HepG2 (cell line): Measurements from ENCODE around the gene ARHGAP30. TPM values are rescaled to one million over a fixed set of nuclear protein-coding genes. Genes with fewer than 3 reads are reported as not detected.

Experiments used
- AKAP8 ChIP-seq: sonication (generic); formaldehyde crosslinking; IDR thresholded peaks from 2 replicates; pipeline ENCODE4 v1.5.1; 2020; ENCODE audit warnings: mild to moderate bottlenecking, missing genetic modification reagents
- FOSL2 ChIP-seq: sonication (generic); formaldehyde crosslinking; IDR thresholded peaks from 2 replicates; pipeline ENCODE4 v1.4.0; 2020; ENCODE audit warnings: missing genetic modification reagents
- GFI1 ChIP-seq: sonication (generic); formaldehyde crosslinking; IDR thresholded peaks from 2 replicates; pipeline ENCODE4 v1.5.0; 2020; ENCODE audit warnings: missing genetic modification reagents, mild to moderate bottlenecking, borderline replicate concordance
- ISX ChIP-seq: sonication (generic); formaldehyde crosslinking; conservative IDR thresholded peaks from 2 replicates; pipeline ENCODE4 v1.5.0; 2020; ENCODE audit warnings: missing genetic modification reagents
- JUN ChIP-seq: sonication (generic); formaldehyde crosslinking; IDR thresholded peaks from 2 replicates; pipeline ENCODE4 v1.4.0; 2020; ENCODE audit warnings: mild to moderate bottlenecking, missing genetic modification reagents
- LCORL ChIP-seq, 2 experiments: fragments of 450-650 bp in 1 of 2; sonication (generic) in 1 of 2; formaldehyde crosslinking in 1 of 2; IDR thresholded peaks; 2 replicates each; pipeline versions ENCODE4 v1.5.0 to v1.6.1; 2017 to 2020; ENCODE audit warnings: antibody characterized with exemption in 1 of 2, missing genetic modification reagents in 1 of 2
- PHF20 ChIP-seq: sonication (generic); formaldehyde crosslinking; IDR thresholded peaks from 2 replicates; pipeline ENCODE4 v1.5.0; 2020; ENCODE audit warnings: mild to moderate bottlenecking, missing genetic modification reagents
- PITX1 ChIP-seq: sonication (generic); formaldehyde crosslinking; IDR thresholded peaks from 2 replicates; pipeline ENCODE4 v1.5.1; 2020; ENCODE audit warnings: mild to moderate bottlenecking, missing genetic modification reagents
- SIX4 ChIP-seq: sonication (generic); formaldehyde crosslinking; IDR thresholded peaks from 2 replicates; pipeline ENCODE4 v1.4.0; 2020; ENCODE audit warnings: missing genetic modification reagents
- ZFP90 ChIP-seq: sonication (generic); formaldehyde crosslinking; IDR thresholded peaks from 2 replicates; pipeline ENCODE4 v1.8.0; 2022; ENCODE audit warnings: missing genetic modification reagents, mild to moderate bottlenecking, inconsistent platforms, borderline replicate concordance
- ZMYM3 ChIP-seq: sonication (generic); formaldehyde crosslinking; IDR thresholded peaks from 2 replicates; pipeline ENCODE4 v1.5.1; 2020; ENCODE audit warnings: mild to moderate bottlenecking, missing genetic modification reagents
- ZNF775 ChIP-seq: sonication (generic); formaldehyde crosslinking; IDR thresholded peaks from 2 replicates; pipeline ENCODE4 v1.4.0; 2020; ENCODE audit warnings: missing genetic modification reagents, mild to moderate bottlenecking, moderate library complexity, borderline replicate concordance
- ZSCAN30 ChIP-seq: sonication (generic); formaldehyde crosslinking; IDR thresholded peaks from 2 replicates; pipeline ENCODE4 v1.5.0; 2020; ENCODE audit warnings: mild to moderate bottlenecking, missing genetic modification reagents
- polyA plus RNA-seq, 8 experiments: library from polyadenylated mRNA; depleted of rRNA in 3 of 8; stranded (reverse) in 7 of 8; unstranded in 1 of 8; fragments of >200 nt; fragmentation: Illumina TruSeq in 4 of 8; extraction: Trizol in 4 of 8; gene quantifications; 2 replicates each; pipeline versions ENCODE4 v1.2.1 to v1.2.3, GENCODE V29; 2011 to 2016; ENCODE audit warnings: low read depth in 4 of 8, missing spikeins in 1 of 8, mixed read lengths in 1 of 8; ENCODE audit not compliant: insufficient read depth in 1 of 8
- total RNA-seq, 5 experiments: library from RNA; depleted of rRNA; stranded (reverse); fragments of >200 nt; fragmentation: Illumina TruSeq; extraction: Trizol; gene quantifications; 2 replicates each; pipeline ENCODE4 v1.2.3, GENCODE V29; 2016; ENCODE audit warnings: low read depth in 1 of 5
- TF ChIP-seq, protein P1 (sequence below): sonication (generic); formaldehyde crosslinking; IDR thresholded peaks from 2 replicates; pipeline ENCODE4 v1.5.1; 2020; ENCODE audit warnings: mild to moderate bottlenecking, missing genetic modification reagents, moderate library complexity
- TF ChIP-seq, protein P2 (sequence below): sonication (generic); formaldehyde crosslinking; IDR thresholded peaks from 2 replicates; pipeline ENCODE4 v1.4.0; 2020; ENCODE audit warnings: missing genetic modification reagents
- TF ChIP-seq, protein P3 (sequence below): sonication (generic); formaldehyde crosslinking; IDR thresholded peaks from 2 replicates; pipeline ENCODE4 v1.4.0; 2020; ENCODE audit warnings: missing genetic modification reagents, borderline replicate concordance
- TF ChIP-seq, protein P4 (sequence below): sonication (generic); formaldehyde crosslinking; IDR thresholded peaks from 2 replicates; pipeline ENCODE4 v1.8.1; 2022; ENCODE audit warnings: low read depth, mild to moderate bottlenecking, missing genetic modification reagents

ARHGAP30 gene
- total and polyA plus RNA-seq, 2 of the 13 experiments (the other 11 are each of a cell fraction or from before 2014, with no cell fraction given): 0.13 to 0.20 TPM

DNA sequence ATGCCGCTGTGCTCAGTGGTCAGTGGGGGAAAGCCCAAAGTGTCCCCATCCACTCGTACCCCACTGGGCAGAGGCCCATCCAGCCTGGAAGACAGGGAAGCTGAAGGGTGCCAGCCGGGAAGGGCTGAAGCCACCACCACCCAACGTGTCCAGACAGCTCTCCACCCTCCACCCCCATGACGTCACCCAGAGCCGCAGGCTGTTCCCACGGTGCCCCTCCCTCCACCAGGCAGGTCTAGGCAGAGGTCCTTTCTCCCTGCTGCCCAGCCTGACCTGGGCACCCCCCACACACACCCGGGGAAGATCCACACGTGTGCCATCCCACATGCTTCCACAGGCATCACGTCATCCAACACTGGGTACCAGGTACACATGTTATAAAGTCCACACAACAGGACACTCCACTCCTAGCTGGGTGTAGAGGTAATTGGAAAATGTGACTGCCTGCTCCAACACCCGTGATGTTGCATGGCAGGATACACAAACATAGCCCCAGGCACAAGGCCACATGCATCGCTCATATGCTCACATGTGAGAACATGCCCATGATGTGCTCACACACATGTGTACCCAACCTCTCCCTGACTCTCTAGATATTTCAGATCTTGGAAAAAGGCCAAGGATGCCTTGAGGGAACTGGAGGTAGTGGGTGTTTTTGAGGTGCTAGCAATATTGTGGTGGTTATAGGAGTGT is 5.1 kb upstream of the ARHGAP30 start (continued):
- no peak for TF ChIP-seq ZSCAN30
- TF ChIP-seq ZNF775 (CRISPR knock-in tag): no peak
- TF ChIP-seq, protein P1, sequence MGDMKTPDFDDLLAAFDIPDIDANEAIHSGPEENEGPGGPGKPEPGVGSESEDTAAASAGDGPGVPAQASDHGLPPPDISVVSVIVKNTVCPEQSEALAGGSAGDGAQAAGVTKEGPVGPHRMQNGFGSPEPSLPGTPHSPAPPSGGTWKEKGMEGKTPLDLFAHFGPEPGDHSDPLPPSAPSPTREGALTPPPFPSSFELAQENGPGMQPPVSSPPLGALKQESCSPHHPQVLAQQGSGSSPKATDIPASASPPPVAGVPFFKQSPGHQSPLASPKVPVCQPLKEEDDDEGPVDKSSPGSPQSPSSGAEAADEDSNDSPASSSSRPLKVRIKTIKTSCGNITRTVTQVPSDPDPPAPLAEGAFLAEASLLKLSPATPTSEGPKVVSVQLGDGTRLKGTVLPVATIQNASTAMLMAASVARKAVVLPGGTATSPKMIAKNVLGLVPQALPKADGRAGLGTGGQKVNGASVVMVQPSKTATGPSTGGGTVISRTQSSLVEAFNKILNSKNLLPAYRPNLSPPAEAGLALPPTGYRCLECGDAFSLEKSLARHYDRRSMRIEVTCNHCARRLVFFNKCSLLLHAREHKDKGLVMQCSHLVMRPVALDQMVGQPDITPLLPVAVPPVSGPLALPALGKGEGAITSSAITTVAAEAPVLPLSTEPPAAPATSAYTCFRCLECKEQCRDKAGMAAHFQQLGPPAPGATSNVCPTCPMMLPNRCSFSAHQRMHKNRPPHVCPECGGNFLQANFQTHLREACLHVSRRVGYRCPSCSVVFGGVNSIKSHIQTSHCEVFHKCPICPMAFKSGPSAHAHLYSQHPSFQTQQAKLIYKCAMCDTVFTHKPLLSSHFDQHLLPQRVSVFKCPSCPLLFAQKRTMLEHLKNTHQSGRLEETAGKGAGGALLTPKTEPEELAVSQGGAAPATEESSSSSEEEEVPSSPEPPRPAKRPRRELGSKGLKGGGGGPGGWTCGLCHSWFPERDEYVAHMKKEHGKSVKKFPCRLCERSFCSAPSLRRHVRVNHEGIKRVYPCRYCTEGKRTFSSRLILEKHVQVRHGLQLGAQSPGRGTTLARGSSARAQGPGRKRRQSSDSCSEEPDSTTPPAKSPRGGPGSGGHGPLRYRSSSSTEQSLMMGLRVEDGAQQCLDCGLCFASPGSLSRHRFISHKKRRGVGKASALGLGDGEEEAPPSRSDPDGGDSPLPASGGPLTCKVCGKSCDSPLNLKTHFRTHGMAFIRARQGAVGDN (CRISPR knock-in tag): peak; percentile 51
- 0 out of 2 replicates have a peak, but pooled peaks have one; percentile 28 for TF ChIP-seq ZFP90 (CRISPR knock-in tag)
- no peak for TF ChIP-seq ZMYM3
- TF ChIP-seq FOSL2 (CRISPR knock-in tag): 0 out of 2 replicates have a peak, but pooled peaks have one; percentile 23
- TF ChIP-seq, protein P2, sequence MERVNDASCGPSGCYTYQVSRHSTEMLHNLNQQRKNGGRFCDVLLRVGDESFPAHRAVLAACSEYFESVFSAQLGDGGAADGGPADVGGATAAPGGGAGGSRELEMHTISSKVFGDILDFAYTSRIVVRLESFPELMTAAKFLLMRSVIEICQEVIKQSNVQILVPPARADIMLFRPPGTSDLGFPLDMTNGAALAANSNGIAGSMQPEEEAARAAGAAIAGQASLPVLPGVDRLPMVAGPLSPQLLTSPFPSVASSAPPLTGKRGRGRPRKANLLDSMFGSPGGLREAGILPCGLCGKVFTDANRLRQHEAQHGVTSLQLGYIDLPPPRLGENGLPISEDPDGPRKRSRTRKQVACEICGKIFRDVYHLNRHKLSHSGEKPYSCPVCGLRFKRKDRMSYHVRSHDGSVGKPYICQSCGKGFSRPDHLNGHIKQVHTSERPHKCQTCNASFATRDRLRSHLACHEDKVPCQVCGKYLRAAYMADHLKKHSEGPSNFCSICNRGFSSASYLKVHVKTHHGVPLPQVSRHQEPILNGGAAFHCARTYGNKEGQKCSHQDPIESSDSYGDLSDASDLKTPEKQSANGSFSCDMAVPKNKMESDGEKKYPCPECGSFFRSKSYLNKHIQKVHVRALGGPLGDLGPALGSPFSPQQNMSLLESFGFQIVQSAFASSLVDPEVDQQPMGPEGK (CRISPR knock-in tag): peak; percentile 44; the same call in 1 of the 2 replicates
- TF ChIP-seq ISX: no peak
- TF ChIP-seq, protein P3, sequence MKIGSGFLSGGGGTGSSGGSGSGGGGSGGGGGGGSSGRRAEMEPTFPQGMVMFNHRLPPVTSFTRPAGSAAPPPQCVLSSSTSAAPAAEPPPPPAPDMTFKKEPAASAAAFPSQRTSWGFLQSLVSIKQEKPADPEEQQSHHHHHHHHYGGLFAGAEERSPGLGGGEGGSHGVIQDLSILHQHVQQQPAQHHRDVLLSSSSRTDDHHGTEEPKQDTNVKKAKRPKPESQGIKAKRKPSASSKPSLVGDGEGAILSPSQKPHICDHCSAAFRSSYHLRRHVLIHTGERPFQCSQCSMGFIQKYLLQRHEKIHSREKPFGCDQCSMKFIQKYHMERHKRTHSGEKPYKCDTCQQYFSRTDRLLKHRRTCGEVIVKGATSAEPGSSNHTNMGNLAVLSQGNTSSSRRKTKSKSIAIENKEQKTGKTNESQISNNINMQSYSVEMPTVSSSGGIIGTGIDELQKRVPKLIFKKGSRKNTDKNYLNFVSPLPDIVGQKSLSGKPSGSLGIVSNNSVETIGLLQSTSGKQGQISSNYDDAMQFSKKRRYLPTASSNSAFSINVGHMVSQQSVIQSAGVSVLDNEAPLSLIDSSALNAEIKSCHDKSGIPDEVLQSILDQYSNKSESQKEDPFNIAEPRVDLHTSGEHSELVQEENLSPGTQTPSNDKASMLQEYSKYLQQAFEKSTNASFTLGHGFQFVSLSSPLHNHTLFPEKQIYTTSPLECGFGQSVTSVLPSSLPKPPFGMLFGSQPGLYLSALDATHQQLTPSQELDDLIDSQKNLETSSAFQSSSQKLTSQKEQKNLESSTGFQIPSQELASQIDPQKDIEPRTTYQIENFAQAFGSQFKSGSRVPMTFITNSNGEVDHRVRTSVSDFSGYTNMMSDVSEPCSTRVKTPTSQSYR (CRISPR knock-in tag): no peak
- TF ChIP-seq JUN: peak; percentile 42; the same call in 1 of the 2 replicates
- TF ChIP-seq AKAP8: no peak; the same call in 1 of the 2 replicates
- TF ChIP-seq SIX4 (CRISPR knock-in tag): no peak
- no peak for TF ChIP-seq LCORL (IDR thresholded peaks at IDR 0.05)
- TF ChIP-seq LCORL (CRISPR knock-in tag; IDR thresholded peaks at IDR 0.05): no peak
- TF ChIP-seq, protein P4, sequence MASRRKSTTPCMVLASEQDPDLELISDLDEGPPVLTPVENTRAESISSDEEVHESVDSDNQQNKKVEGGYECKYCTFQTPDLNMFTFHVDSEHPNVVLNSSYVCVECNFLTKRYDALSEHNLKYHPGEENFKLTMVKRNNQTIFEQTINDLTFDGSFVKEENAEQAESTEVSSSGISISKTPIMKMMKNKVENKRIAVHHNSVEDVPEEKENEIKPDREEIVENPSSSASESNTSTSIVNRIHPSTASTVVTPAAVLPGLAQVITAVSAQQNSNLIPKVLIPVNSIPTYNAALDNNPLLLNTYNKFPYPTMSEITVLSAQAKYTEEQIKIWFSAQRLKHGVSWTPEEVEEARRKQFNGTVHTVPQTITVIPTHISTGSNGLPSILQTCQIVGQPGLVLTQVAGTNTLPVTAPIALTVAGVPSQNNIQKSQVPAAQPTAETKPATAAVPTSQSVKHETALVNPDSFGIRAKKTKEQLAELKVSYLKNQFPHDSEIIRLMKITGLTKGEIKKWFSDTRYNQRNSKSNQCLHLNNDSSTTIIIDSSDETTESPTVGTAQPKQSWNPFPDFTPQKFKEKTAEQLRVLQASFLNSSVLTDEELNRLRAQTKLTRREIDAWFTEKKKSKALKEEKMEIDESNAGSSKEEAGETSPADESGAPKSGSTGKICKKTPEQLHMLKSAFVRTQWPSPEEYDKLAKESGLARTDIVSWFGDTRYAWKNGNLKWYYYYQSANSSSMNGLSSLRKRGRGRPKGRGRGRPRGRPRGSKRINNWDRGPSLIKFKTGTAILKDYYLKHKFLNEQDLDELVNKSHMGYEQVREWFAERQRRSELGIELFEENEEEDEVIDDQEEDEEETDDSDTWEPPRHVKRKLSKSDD (CRISPR knock-in tag): no peak
- TF ChIP-seq GFI1: no peak
- peak; percentile 12; the same call in 1 of the 2 replicates for TF ChIP-seq PITX1 (CRISPR knock-in tag)
- TF ChIP-seq PHF20 (CRISPR knock-in tag): no peak
